ENCODE results near the gene FDXR.

Gene FDXR

DNA sequence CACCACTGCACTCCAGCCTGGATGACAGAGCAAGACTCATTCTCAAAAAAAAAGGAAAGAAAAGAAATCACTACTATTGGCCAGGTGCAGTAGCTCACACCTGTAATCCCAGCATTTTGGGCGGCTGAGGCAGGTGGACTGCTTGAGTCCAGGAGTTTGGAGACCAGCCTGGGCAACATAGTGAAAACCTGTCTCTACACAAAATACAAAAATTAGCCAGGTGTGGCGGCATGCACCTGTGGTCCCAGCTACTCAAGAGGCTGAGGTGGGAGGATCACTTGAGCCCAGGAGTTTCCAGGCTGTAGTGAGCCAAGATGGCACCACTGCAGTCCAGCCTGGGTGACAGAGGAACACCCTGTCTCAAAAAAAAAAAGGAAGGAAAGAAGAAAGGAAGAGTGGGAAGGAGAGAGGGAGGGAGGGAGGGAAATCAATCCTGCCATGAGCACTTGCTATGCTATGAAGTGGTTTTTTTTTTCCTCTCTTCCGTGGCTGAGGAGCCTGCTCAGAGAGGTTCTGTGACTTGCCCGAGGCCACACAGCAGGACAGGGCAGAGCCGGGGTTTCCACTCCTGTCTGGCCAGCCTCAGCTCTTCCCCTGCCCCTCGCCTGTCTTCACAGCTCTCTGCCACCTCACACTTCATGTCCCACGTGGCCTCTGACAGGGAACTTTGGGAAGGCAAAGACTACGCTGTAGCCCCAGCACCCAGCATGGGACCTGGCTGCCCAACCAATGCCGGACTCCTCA, 24.0 kb downstream of the FDXR start:
- no peak overlapping the region for H3K4me3 ChIP-seq (ENCODE audit: severe bottlenecking)
- no peaks in the 10 kb centered on the region for H3K36me3 ChIP-seq (ENCODE audit: low read depth)
- DNase-seq (ENCODE audit: low spot score) (no peak), ATAC-seq (ENCODE audit: low read depth) (no peak)
- H3K27ac ChIP-seq (ENCODE audit: poor library complexity, severe bottlenecking), result no peak overlapping the region
- H3K9me3 ChIP-seq (ENCODE audit: severe bottlenecking), result no peaks in the 10 kb centered on the region
- H3K27me3 ChIP-seq (ENCODE audit: insufficient read depth, poor library complexity, severe bottlenecking), result peaks cover 35% of the 10 kb centered on the region
- no peaks in the 10 kb centered on the region for H3K4me1 ChIP-seq (ENCODE audit: insufficient read depth, poor library complexity, severe bottlenecking)
- no peak for TF ChIP-seq CTCF (IDR thresholded peaks at IDR 0.05; ENCODE audit: poor library complexity, severe bottlenecking)

DNA sequence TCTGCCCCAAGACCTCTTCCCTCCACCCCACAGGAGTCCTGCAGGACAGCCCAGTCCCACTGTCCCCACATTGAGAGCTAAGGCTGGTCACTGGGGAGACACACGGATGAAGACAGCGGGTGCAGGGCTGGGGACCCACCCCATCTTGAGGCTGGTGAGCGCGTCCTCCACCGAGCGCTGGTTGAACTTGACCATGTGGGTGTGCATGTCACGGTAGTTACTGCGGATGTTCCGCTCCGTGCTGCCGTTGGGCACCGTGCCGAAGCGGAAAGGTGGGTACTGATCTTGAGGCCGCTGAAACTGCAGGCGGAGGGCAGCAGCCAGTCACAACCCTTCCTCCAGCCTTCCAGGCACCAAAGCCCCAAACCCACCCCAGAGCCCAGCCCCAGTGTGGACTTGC, 26.2 kb downstream of the FDXR start:
- DNase-seq (ENCODE audit: low spot score), result no peak
- H3K4me1 ChIP-seq (ENCODE audit: insufficient read depth, poor library complexity, severe bottlenecking), result no peaks in the 10 kb centered on the region

GRCh38 chr17:74843352-74843627, 29.5 kb downstream of the FDXR start:
- no peak for DNase-seq (ENCODE audit: low spot score)
- no peak for TF ChIP-seq CTCF (IDR thresholded peaks at IDR 0.05; ENCODE audit: poor library complexity, severe bottlenecking)
- Histone ChIP-seq H3K27ac (ENCODE audit: poor library complexity, severe bottlenecking) (no peak overlapping the region), H3K4me3 (ENCODE audit: severe bottlenecking) (no peak overlapping the region), H3K9me3 (ENCODE audit: severe bottlenecking) (no peaks in the 10 kb centered on the region), H3K27me3 (ENCODE audit: insufficient read depth, poor library complexity, severe bottlenecking) (peaks cover 8% of the 10 kb centered on the region), H3K36me3 (ENCODE audit: low read depth) (no peaks in the 10 kb centered on the region), H3K4me1 (ENCODE audit: insufficient read depth, poor library complexity, severe bottlenecking) (peaks cover 5% of the 10 kb centered on the region)
- no peak for ATAC-seq (ENCODE audit: low read depth)

More for the DNA sequence above, 26.2 kb downstream of the FDXR start:
- TF ChIP-seq CTCF (IDR thresholded peaks at IDR 0.05; ENCODE audit: poor library complexity, severe bottlenecking), result no peak
- H3K36me3 ChIP-seq (ENCODE audit: low read depth), result no peaks in the 10 kb centered on the region
- no peak overlapping the region for H3K27ac ChIP-seq (ENCODE audit: poor library complexity, severe bottlenecking)
- no peak for ATAC-seq (ENCODE audit: low read depth)
- H3K9me3 ChIP-seq (ENCODE audit: severe bottlenecking), result no peaks in the 10 kb centered on the region
- H3K27me3 ChIP-seq (ENCODE audit: insufficient read depth, poor library complexity, severe bottlenecking), result peaks cover 19% of the 10 kb centered on the region
- H3K4me3 ChIP-seq (ENCODE audit: severe bottlenecking), result no peak overlapping the region

DNA sequence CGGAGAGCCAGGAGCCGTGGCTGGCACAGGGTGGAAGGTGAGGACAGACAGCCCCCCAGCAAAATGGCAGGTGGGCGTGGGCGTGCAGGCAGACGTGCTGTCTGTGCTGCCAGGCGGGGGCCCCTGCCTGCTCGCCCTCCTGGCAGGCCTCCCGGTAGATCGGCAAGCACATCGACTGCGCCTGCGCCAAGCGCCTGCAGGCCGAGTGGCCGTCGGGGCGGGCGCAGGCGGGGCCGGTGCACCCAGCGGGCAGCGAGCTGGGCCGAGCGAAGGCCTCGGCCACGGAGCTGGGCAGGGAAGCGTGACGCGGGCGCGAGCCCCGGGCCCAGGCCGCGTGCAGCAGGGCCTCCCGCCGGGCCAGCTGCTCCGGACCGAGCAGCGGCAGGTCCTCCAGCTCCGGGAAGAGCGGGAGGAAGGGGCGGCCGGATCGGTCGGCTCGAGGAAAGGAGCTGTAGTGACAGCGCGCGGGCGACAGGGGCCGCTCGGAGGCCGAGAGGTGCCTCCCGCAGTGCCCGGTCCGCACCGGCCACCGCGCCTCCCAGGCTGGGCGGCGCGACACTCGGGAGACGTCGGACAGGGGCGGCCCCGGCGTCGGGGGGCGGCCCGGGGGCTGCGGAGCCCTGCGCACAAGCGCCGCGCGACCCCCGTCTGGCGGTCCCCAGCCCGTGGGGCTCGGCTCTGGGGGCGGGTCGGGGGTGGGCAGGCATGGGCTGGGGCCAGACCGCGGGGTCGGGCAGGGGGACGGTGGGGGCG, 30.0 kb downstream of the FDXR start:
- peaks cover 8% of the 10 kb centered on the region for H3K27me3 ChIP-seq (ENCODE audit: insufficient read depth, poor library complexity, severe bottlenecking)
- H3K36me3 ChIP-seq (ENCODE audit: low read depth), result no peaks in the 10 kb centered on the region
- peaks cover 5% of the 10 kb centered on the region for H3K4me1 ChIP-seq (ENCODE audit: insufficient read depth, poor library complexity, severe bottlenecking)
- no peaks in the 10 kb centered on the region for H3K9me3 ChIP-seq (ENCODE audit: severe bottlenecking)
- ATAC-seq (ENCODE audit: low read depth), result peak; percentile 50
- TF ChIP-seq CTCF (IDR thresholded peaks at IDR 0.05; ENCODE audit: poor library complexity, severe bottlenecking), result peak; percentile 48
- H3K4me3 ChIP-seq (ENCODE audit: severe bottlenecking), result peak overlapping the region; percentile 22
- no peak overlapping the region for H3K27ac ChIP-seq (ENCODE audit: poor library complexity, severe bottlenecking)
- DNase-seq (ENCODE audit: low spot score), result no peak

- no peak for ATAC-seq (ENCODE audit: low read depth)
- TF ChIP-seq CTCF (IDR thresholded peaks at IDR 0.05; ENCODE audit: poor library complexity, severe bottlenecking), result no peak
- no peak overlapping the region for H3K27ac ChIP-seq (ENCODE audit: poor library complexity, severe bottlenecking)
- H3K4me3 ChIP-seq (ENCODE audit: severe bottlenecking), result no peak overlapping the region
- no peaks in the 10 kb centered on the region for H3K9me3 ChIP-seq (ENCODE audit: severe bottlenecking)
- peaks cover 5% of the 10 kb centered on the region for H3K4me1 ChIP-seq (ENCODE audit: insufficient read depth, poor library complexity, severe bottlenecking)
- peaks cover 8% of the 10 kb centered on the region for H3K27me3 ChIP-seq (ENCODE audit: insufficient read depth, poor library complexity, severe bottlenecking)
- no peak for DNase-seq (ENCODE audit: low spot score)
- H3K36me3 ChIP-seq (ENCODE audit: low read depth), result no peaks in the 10 kb centered on the region
Measured at GRCh38 chr17:74842146-74842598, 30.6 kb downstream of the FDXR start.
